ENCODE data around the gene FBXO31. TPM values are rescaled to one million over a fixed set of nuclear protein-coding genes. Genes with fewer than 3 reads are reported as not detected.

The FBXO31 gene
- total RNA-seq, 2 experiments from 2014 or later, result 35.7 to 38.9 TPM

DNA sequence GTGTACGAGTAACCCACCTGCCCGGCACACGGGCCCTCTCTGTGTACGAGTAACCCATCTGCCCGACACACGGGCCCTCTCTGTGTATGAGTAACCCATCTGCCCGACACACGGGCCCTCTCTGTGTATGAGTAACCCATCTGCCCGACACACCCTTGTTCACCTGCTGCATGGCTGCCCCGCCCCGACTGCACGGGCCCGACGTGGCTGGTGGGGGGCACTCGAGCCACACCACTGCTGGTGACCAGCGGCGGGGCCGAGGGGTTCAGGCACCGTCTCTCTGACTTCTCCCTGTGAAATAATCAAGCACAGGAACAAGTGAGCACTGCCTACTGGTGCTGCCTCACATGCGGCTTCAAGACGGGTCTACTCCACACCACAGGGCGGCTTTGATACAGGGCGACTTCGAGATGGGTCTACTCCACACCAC, 30.7 kb upstream of the FBXO31 start:
- Histone ChIP-seq H3K27me3 (ENCODE audit: control insufficient read depth in 1 of 2, insufficient read depth in 2 of 2, low read length in 2 of 2) (no peaks in the 10 kb centered on the region), H3K4me1 (ENCODE audit: insufficient read depth, low read length) (no peaks in the 10 kb centered on the region), H3K9me3 (ENCODE audit: control insufficient read depth in 1 of 2, insufficient read depth in 1 of 2, low read length in 2 of 2) (no peaks in the 10 kb centered on the region), H3K27ac (ENCODE audit: low read depth in 1 of 2, low read length in 2 of 2) (no peak overlapping the region), H3K36me3 (ENCODE audit: insufficient read depth, low read length) (peaks cover 68% of the 10 kb centered on the region), H3K4me3 (ENCODE audit: low read length) (no peak overlapping the region)
- Mint-ChIP-seq H3K27me3 (no peaks in the 10 kb centered on the region), H3K4me1 (ENCODE audit: low read depth) (no peaks in the 10 kb centered on the region), H3K4me3 (no peak overlapping the region), H3K27ac (no peak overlapping the region), H3K36me3 (ENCODE audit: low read depth) (peaks cover 61% of the 10 kb centered on the region), H3K9me3 (no peaks in the 10 kb centered on the region)
- DNase-seq (no peak), ATAC-seq (ENCODE audit: poor library complexity) (no peak)
- POLR2A ChIA-PET, result no interaction called here
- TF ChIP-seq CTCF (IDR thresholded peaks at IDR 0.05), result no peak
- CTCF ChIA-PET, result no interaction called here
- intact Hi-C loops (cut with DNase I, micrococcal nuclease), result loop anchor here in 1 of 2 experiments (10.0 kb wide), 1 partner anchor 131 kb away; no protein-coding TSS in a partner anchor

- Mint-ChIP-seq H3K36me3 (ENCODE audit: low read depth) (peaks cover 58% of the 10 kb centered on the region), H3K4me1 (ENCODE audit: low read depth) (no peaks in the 10 kb centered on the region), H3K27ac (no peak overlapping the region), H3K27me3 (no peaks in the 10 kb centered on the region), H3K9me3 (no peaks in the 10 kb centered on the region), H3K4me3 (no peak overlapping the region)
- Histone ChIP-seq H3K4me1 (ENCODE audit: insufficient read depth, low read length) (no peaks in the 10 kb centered on the region), H3K27me3 (ENCODE audit: control insufficient read depth in 1 of 2, insufficient read depth in 2 of 2, low read length in 2 of 2) (no peaks in the 10 kb centered on the region), H3K4me3 (ENCODE audit: low read length) (no peak overlapping the region), H3K36me3 (ENCODE audit: insufficient read depth, low read length) (peaks cover 70% of the 10 kb centered on the region), H3K9me3 (ENCODE audit: control insufficient read depth in 1 of 2, insufficient read depth in 1 of 2, low read length in 2 of 2) (no peaks in the 10 kb centered on the region), H3K27ac (ENCODE audit: low read depth in 1 of 2, low read length in 2 of 2) (no peak overlapping the region)
- no peak for TF ChIP-seq CTCF (IDR thresholded peaks at IDR 0.05)
- no peak for ATAC-seq (ENCODE audit: poor library complexity)
- no peak for DNase-seq
- POLR2A ChIA-PET, result no interaction called here
- intact Hi-C loops (cut with DNase I, micrococcal nuclease), result loop anchor here in 1 of 2 experiments (10.0 kb wide), 1 partner anchor 132 kb away; no protein-coding TSS in a partner anchor
- CTCF ChIA-PET, result no interaction called here
Observed at GRCh38 chr16:87412996-87413421, 29.4 kb upstream of the FBXO31 start.

DNA sequence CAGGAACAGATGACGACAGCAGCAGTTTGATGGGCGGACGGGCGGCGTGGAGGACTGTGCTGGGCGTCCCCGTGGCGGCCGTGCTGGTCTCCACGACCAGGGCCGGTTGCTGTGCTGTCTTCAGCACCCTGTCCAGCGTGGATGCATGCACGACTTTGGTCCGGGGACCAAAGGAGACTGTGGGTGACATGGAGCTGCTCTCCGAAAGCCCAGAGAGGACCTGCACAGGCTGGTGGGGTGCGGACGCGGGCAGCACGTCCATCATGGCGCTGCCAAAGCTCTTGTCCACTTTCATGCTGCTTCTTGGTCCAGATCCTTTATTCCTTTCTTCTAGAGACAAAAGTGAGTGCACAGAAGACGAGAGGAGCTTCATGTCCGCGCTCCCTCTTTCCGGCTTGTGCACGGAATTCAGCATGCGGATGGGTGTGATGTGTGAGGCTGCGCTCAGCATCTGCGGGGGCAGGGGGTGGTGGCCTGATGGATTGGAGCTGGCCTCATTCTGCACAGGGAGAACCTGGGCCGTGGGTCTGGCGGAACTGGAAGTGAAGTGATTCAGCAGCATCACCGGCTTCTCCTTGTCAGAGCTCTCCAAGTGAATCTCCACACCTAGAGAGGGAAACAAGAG, 28.9 kb upstream of the FBXO31 start:
- Mint-ChIP-seq H3K36me3 (ENCODE audit: low read depth) (peaks cover 55% of the 10 kb centered on the region), H3K4me3 (no peak overlapping the region), H3K4me1 (ENCODE audit: low read depth) (no peaks in the 10 kb centered on the region), H3K9me3 (no peaks in the 10 kb centered on the region), H3K27me3 (no peaks in the 10 kb centered on the region), H3K27ac (no peak overlapping the region)
- Histone ChIP-seq H3K4me1 (ENCODE audit: insufficient read depth, low read length) (no peaks in the 10 kb centered on the region), H3K36me3 (ENCODE audit: insufficient read depth, low read length) (peaks cover 69% of the 10 kb centered on the region), H3K4me3 (ENCODE audit: low read length) (no peak overlapping the region), H3K27ac (ENCODE audit: low read depth in 1 of 2, low read length in 2 of 2) (no peak overlapping the region), H3K27me3 (ENCODE audit: control insufficient read depth in 1 of 2, insufficient read depth in 2 of 2, low read length in 2 of 2) (no peaks in the 10 kb centered on the region), H3K9me3 (ENCODE audit: control insufficient read depth in 1 of 2, insufficient read depth in 1 of 2, low read length in 2 of 2) (no peaks in the 10 kb centered on the region)
- DNase-seq, result no peak
- TF ChIP-seq CTCF (IDR thresholded peaks at IDR 0.05), result no peak
- POLR2A ChIA-PET, result no interaction called here
- intact Hi-C loops (cut with DNase I, micrococcal nuclease), result loop anchor here in 1 of 2 experiments (10.0 kb wide), 1 partner anchor 132 kb away; no protein-coding TSS in a partner anchor
- CTCF ChIA-PET, result no interaction called here
- no peak for ATAC-seq (ENCODE audit: poor library complexity)

Data from CD4-positive, alpha-beta T cell (primary cell).